Measurements from ENCODE around the gene OR2F2.

OR2F2 gene

GRCh38 chr7:143979359-143979758 is 44.3 kb downstream of the OR2F2 start:
- peak; percentile 42 for DNase-seq (ENCODE audit: low spot score)

GRCh38 chr7:143979998-143980397 is 45.0 kb downstream of the OR2F2 start:
- DNase-seq (ENCODE audit: low spot score): no peak

GRCh38 chr7:143980746-143981510 is 45.9 kb downstream of the OR2F2 start:
- DNase-seq (ENCODE audit: low spot score): no peak

- DNase-seq (ENCODE audit: low spot score): no peak
Measured at GRCh38 chr7:143983960-143984359, 48.9 kb downstream of the OR2F2 start.
